GM19023 (cell line): ENCODE measurements around the gene CPT1A.

ENCODE experiments used
- ATAC-seq: cut with Tn5 transposase; IDR thresholded peaks from one replicate; pipeline ENCODE4 v1.9.1; 2021; ENCODE audit warnings: mild to moderate bottlenecking, moderate library complexity; ENCODE audit not compliant: unreplicated experiment

CPT1A gene

GRCh38 chr11:68832476-68833181, 9.1 kb downstream of the CPT1A start:
- ATAC-seq = no peak

GRCh38 chr11:68831124-68831523, 10.6 kb downstream of the CPT1A start:
- no peak for ATAC-seq

- no peak for ATAC-seq
Measured at GRCh38 chr11:68829581-68829980, 12.1 kb downstream of the CPT1A start.

- ATAC-seq = no peak
Measured at GRCh38 chr11:68828957-68829356, 12.8 kb downstream of the CPT1A start.

- ATAC-seq = no peak
Measured at GRCh38 chr11:68828155-68828931, 13.4 kb downstream of the CPT1A start.

GRCh38 chr11:68827733-68828132, 14.0 kb downstream of the CPT1A start:
- ATAC-seq = no peak

GRCh38 chr11:68826726-68827125, 15.0 kb downstream of the CPT1A start:
- no peak for ATAC-seq

- no peak for ATAC-seq
Measured at GRCh38 chr11:68825571-68825970, 16.1 kb downstream of the CPT1A start.

- no peak for ATAC-seq
Measured at GRCh38 chr11:68822546-68822945, 19.2 kb downstream of the CPT1A start.

- no peak for ATAC-seq
Measured at GRCh38 chr11:68821670-68822069, 20.0 kb downstream of the CPT1A start.

- ATAC-seq = no peak
Measured at GRCh38 chr11:68819362-68819761, 22.4 kb downstream of the CPT1A start.

GRCh38 chr11:68818181-68818580, 23.5 kb downstream of the CPT1A start:
- ATAC-seq = no peak

GRCh38 chr11:68817554-68817953, 24.2 kb downstream of the CPT1A start:
- ATAC-seq = no peak

- no peak for ATAC-seq
Measured at GRCh38 chr11:68816917-68817419, 24.7 kb downstream of the CPT1A start.

- ATAC-seq = no peak
Measured at GRCh38 chr11:68816251-68816776, 25.4 kb downstream of the CPT1A start.

- no peak for ATAC-seq
Measured at GRCh38 chr11:68813773-68814172, 27.9 kb downstream of the CPT1A start.

- no peak for ATAC-seq
Measured at GRCh38 chr11:68812526-68812925, 29.2 kb downstream of the CPT1A start.

- ATAC-seq = no peak
Measured at GRCh38 chr11:68810164-68810563, 31.6 kb downstream of the CPT1A start.

GRCh38 chr11:68809506-68809905, 32.2 kb downstream of the CPT1A start:
- no peak for ATAC-seq

- ATAC-seq = no peak
Measured at GRCh38 chr11:68808787-68809186, 32.9 kb downstream of the CPT1A start.

GRCh38 chr11:68806931-68807844, 34.5 kb downstream of the CPT1A start:
- ATAC-seq = no peak
